Measurements from ENCODE around the gene THRA. TPM values are rescaled to one million over a fixed set of nuclear protein-coding genes. Genes with fewer than 3 reads are reported as not detected.

Gene THRA
- total RNA-seq, 1 experiment from 2014 or later: 11.7 TPM

GRCh38 chr17:40017422-40018080 lies 45.2 kb upstream of the THRA start:
- CTCF ChIA-PET: interaction anchor here (0.5 to 1.0 kb wide), 3 partner anchors 83 to 1605 kb away, joined by 3 read pairs; partner anchors contain the start of genes NR1D1 and WIPF2
- Histone ChIP-seq H3K4me3 (ENCODE audit: low read depth in 2 of 2, low read length in 2 of 2) (no peak overlapping the region), H3K27ac (ENCODE audit: low read length) (no peak overlapping the region), H3K27me3 (ENCODE audit: control insufficient read depth, insufficient read depth, low read length) (no peaks in the 10 kb centered on the region), H3K9me3 (ENCODE audit: control insufficient read depth, insufficient read depth, low read depth, low read length) (no peaks in the 10 kb centered on the region), H3K36me3 (ENCODE audit: control insufficient read depth, insufficient read depth, low read length) (no peaks in the 10 kb centered on the region), H3K4me1 (ENCODE audit: control insufficient read depth, insufficient read depth, low read length) (peaks cover 12% of the 10 kb centered on the region)
- DNase-seq (ENCODE audit: low read depth, low spot score) (no peak), ATAC-seq (no peak)
- intact Hi-C loops (cut with micrococcal nuclease; ENCODE audit: unreplicated experiment) (loop anchor here (10.0 kb wide), 1 partner anchor 97 kb away; no protein-coding TSS in a partner anchor), in situ Hi-C loops (cut with HindIII; ENCODE audit: low pct_unique_long_range_greater_than_20kb, low sequenced_read_pairs) (no loop called here)
- TF ChIP-seq POLR2AphosphoS5 (IDR thresholded peaks at IDR 0.05; ENCODE audit: low read depth, low read length): no peak
- TF ChIP-seq TCF7L2 (IDR thresholded peaks at IDR 0.05; ENCODE audit: low read depth, low read length): no peak
- TF ChIP-seq, protein P1, sequence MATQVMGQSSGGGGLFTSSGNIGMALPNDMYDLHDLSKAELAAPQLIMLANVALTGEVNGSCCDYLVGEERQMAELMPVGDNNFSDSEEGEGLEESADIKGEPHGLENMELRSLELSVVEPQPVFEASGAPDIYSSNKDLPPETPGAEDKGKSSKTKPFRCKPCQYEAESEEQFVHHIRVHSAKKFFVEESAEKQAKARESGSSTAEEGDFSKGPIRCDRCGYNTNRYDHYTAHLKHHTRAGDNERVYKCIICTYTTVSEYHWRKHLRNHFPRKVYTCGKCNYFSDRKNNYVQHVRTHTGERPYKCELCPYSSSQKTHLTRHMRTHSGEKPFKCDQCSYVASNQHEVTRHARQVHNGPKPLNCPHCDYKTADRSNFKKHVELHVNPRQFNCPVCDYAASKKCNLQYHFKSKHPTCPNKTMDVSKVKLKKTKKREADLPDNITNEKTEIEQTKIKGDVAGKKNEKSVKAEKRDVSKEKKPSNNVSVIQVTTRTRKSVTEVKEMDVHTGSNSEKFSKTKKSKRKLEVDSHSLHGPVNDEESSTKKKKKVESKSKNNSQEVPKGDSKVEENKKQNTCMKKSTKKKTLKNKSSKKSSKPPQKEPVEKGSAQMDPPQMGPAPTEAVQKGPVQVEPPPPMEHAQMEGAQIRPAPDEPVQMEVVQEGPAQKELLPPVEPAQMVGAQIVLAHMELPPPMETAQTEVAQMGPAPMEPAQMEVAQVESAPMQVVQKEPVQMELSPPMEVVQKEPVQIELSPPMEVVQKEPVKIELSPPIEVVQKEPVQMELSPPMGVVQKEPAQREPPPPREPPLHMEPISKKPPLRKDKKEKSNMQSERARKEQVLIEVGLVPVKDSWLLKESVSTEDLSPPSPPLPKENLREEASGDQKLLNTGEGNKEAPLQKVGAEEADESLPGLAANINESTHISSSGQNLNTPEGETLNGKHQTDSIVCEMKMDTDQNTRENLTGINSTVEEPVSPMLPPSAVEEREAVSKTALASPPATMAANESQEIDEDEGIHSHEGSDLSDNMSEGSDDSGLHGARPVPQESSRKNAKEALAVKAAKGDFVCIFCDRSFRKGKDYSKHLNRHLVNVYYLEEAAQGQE (IDR thresholded peaks at IDR 0.05; ENCODE audit: insufficient read depth in 1 of 2, low read depth in 2 of 2, low read length in 1 of 2): no peak
- no peak for TF ChIP-seq CTCF (IDR thresholded peaks at IDR 0.05)
- no peak for TF ChIP-seq SIN3A (IDR thresholded peaks at IDR 0.05; ENCODE audit: borderline replicate concordance, insufficient read depth, low read depth, low read length)
- POLR2A ChIA-PET: no interaction called here
- no TSS peak for BruUV-seq (replicated peaks)

DNA sequence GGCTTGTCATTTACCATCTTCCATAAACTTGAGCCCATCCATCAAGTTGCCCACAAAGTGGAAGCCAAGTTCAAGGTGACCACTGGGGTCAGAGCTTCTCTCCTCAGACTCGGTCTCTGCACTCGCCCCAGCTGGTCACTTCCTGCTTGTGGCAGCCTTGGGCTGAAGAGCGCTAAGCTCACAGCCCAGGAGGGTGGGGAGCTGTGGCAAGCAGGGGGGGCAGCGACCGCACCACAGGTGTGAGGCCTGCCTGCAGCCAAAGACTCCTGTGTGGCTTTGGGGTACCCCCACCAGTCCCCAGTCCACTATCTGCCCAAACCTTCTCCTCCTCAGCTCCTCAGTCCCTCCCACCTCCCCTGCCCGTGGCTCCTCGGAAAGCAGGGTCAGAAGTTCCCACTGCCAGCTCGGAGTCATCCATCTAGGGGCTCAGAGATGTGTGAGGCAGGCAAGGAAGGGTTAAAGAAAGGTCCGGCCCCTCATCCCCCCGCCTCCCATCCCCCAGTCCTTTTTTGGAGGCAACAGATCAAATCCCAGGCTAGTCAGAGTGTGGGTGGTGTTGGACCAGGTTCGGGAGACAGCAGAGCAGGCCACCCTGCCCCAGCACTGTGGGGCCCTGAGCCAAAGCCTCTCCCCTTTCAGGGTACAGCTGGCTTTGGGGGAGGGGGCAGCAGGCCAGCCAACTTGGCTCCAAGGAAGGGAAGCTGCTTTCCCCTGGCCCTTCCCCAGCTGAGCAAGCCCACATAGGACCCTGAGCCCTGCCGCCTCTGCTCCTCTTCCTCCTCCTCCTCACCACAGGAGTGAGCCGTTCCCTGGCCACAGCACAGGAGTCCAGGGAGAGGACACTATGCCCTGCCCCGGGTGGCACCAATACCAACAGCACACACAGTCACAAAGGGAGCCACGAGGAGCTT lies 44.3 kb upstream of the THRA start:
- Histone ChIP-seq H3K27ac (ENCODE audit: low read length) (no peak overlapping the region), H3K36me3 (ENCODE audit: control insufficient read depth, insufficient read depth, low read length) (no peaks in the 10 kb centered on the region), H3K4me3 (ENCODE audit: low read depth in 2 of 2, low read length in 2 of 2) (no peak overlapping the region), H3K4me1 (ENCODE audit: control insufficient read depth, insufficient read depth, low read length) (peaks cover 12% of the 10 kb centered on the region), H3K27me3 (ENCODE audit: control insufficient read depth, insufficient read depth, low read length) (no peaks in the 10 kb centered on the region), H3K9me3 (ENCODE audit: control insufficient read depth, insufficient read depth, low read depth, low read length) (no peaks in the 10 kb centered on the region)
- POLR2A ChIA-PET: interaction anchor here (0.5 to 1.0 kb wide), 2 partner anchors 105 to 271 kb away, joined by 3 to 4 read pairs; no protein-coding TSS in a partner anchor
- intact Hi-C loops (cut with micrococcal nuclease; ENCODE audit: unreplicated experiment) (loop anchor here (10.0 kb wide), 1 partner anchor 96 kb away; no protein-coding TSS in a partner anchor), in situ Hi-C loops (cut with HindIII; ENCODE audit: low pct_unique_long_range_greater_than_20kb, low sequenced_read_pairs) (no loop called here)
- BruUV-seq (replicated peaks): no TSS peak
- ATAC-seq (no peak), DNase-seq (ENCODE audit: low read depth, low spot score) (no peak)
- TF ChIP-seq TCF7L2 (IDR thresholded peaks at IDR 0.05; ENCODE audit: low read depth, low read length) (no peak), POLR2AphosphoS5 (IDR thresholded peaks at IDR 0.05; ENCODE audit: low read depth, low read length) (no peak), SIN3A (IDR thresholded peaks at IDR 0.05; ENCODE audit: borderline replicate concordance, insufficient read depth, low read depth, low read length) (no peak), CTCF (IDR thresholded peaks at IDR 0.05) (no peak)
- TF ChIP-seq, protein P1 (IDR thresholded peaks at IDR 0.05; ENCODE audit: insufficient read depth in 1 of 2, low read depth in 2 of 2, low read length in 1 of 2): no peak
- CTCF ChIA-PET: interaction anchor here (0.5 to 1.0 kb wide), 6 partner anchors 11 to 225 kb away, joined by 3 to 6 read pairs (median 4); partner anchors contain the start of genes NR1D1 and WIPF2

Data from Panc1 (cell line).